ENCODE measurements around the gene ACAD8. TPM values are rescaled to one million over a fixed set of nuclear protein-coding genes. Genes with fewer than 3 reads are reported as not detected.

The ACAD8 gene
- total RNA-seq, 1 experiment from 2014 or later: 18.9 TPM

DNA sequence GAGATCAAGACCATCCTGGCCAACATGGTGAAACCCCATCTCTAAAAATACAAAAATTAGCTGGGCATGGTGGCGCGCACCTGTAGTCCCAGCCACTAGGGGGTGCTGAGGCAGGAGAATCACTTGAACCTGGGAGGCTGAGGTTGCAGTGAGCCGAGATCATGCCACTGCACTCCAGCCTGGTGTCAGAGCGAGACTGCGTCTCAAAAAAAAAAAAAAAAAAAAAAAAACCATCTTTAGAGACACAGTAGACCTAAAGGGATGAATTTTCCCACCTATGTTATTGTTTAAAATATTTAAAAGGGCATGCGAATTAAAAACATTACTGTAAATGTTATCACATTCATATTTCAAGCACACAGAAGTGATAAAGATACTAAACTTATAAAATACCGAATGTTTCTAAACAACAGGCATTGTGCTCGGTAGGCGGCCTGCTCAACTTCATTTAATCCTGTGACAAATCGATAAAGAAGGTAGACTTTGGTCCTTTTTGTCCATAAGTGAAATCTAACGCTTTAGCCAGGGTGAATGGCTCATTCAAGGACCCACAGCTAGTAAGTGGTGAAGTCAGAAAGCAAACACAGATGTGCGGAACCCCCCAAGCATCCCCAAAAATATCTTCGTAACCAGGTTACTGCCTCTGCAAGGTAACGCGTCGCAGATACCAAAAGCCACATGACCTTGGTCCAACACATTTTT lies 45.7 kb upstream of the ACAD8 start:
- CTCF ChIA-PET: interaction anchor here (0.6 to 1.7 kb wide), 10 partner anchors 9 to 442 kb away, joined by 3 to 12 read pairs (median 4); partner anchors contain the start of gene NCAPD3
- Mint-ChIP-seq H3K9me3 (ENCODE audit: unreplicated experiment) (no peaks in the 10 kb centered on the region), H3K4me3 (ENCODE audit: unreplicated experiment) (no peak overlapping the region), H3K27me3 (ENCODE audit: insufficient read depth, unreplicated experiment) (no peaks in the 10 kb centered on the region), H3K36me3 (ENCODE audit: insufficient read depth, unreplicated experiment) (peaks cover 79% of the 10 kb centered on the region), H3K4me1 (ENCODE audit: insufficient read depth, unreplicated experiment) (peaks cover 5% of the 10 kb centered on the region), H3K27ac (ENCODE audit: low read depth, unreplicated experiment) (no peak overlapping the region)
- peak; percentile 53 for DNase-seq (ENCODE audit: unreplicated experiment)
- intact Hi-C loops (cut with micrococcal nuclease): loop anchor here (1.0 kb wide), 1 partner anchor 37 kb away; no protein-coding TSS in a partner anchor
- TF ChIP-seq, protein P1, sequence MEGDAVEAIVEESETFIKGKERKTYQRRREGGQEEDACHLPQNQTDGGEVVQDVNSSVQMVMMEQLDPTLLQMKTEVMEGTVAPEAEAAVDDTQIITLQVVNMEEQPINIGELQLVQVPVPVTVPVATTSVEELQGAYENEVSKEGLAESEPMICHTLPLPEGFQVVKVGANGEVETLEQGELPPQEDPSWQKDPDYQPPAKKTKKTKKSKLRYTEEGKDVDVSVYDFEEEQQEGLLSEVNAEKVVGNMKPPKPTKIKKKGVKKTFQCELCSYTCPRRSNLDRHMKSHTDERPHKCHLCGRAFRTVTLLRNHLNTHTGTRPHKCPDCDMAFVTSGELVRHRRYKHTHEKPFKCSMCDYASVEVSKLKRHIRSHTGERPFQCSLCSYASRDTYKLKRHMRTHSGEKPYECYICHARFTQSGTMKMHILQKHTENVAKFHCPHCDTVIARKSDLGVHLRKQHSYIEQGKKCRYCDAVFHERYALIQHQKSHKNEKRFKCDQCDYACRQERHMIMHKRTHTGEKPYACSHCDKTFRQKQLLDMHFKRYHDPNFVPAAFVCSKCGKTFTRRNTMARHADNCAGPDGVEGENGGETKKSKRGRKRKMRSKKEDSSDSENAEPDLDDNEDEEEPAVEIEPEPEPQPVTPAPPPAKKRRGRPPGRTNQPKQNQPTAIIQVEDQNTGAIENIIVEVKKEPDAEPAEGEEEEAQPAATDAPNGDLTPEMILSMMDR (IDR thresholded peaks at IDR 0.05; ENCODE audit: unreplicated experiment): peak; percentile 81
- POLR2A ChIA-PET: interaction anchor here (0.7 to 6.9 kb wide), 3 partner anchors 17 to 46 kb away, joined by 3 to 35 read pairs (median 3); partner anchors contain the start of genes ACAD8, NCAPD3, THYN1 and VPS26B
- BruUV-seq (replicated peaks): no TSS peak

DNA sequence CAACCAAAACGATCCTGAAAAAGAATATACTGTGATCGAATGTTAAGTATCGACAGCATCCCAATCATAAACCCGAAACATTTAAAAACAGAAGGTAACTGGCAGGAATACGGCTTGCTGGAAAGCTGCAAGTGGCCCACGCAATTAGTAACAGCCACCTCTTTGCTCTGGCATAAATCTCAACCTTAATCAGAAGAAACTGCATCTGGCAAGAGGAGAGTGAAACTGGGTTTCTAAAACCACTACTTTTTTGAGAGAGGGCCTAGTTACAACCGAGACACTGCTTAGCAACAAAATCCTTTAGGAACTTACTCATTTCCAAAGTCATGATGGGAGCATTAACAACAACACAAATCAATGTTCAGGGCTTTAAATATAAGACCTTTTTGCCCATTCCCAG lies 37.5 kb upstream of the ACAD8 start:
- intact Hi-C loops (cut with micrococcal nuclease): no loop called here
- TF ChIP-seq, protein P1 (IDR thresholded peaks at IDR 0.05; ENCODE audit: unreplicated experiment): no peak
- peaks cover 10% of the 10 kb centered on the region for H3K4me1 Mint-ChIP-seq (ENCODE audit: insufficient read depth, unreplicated experiment)
- peaks cover 39% of the 10 kb centered on the region for H3K36me3 Mint-ChIP-seq (ENCODE audit: insufficient read depth, unreplicated experiment)
- POLR2A ChIA-PET: interaction anchor here (0.6 kb wide), 1 partner anchor 77 kb away, joined by 4 read pairs; no protein-coding TSS in a partner anchor
- H3K4me3 Mint-ChIP-seq (ENCODE audit: unreplicated experiment): no peak overlapping the region
- H3K27me3 Mint-ChIP-seq (ENCODE audit: insufficient read depth, unreplicated experiment): no peaks in the 10 kb centered on the region
- no peak overlapping the region for H3K27ac Mint-ChIP-seq (ENCODE audit: low read depth, unreplicated experiment)
- CTCF ChIA-PET: no interaction called here
- BruUV-seq (replicated peaks): no TSS peak
- H3K9me3 Mint-ChIP-seq (ENCODE audit: unreplicated experiment): no peaks in the 10 kb centered on the region
- no peak for DNase-seq (ENCODE audit: unreplicated experiment)

DNA sequence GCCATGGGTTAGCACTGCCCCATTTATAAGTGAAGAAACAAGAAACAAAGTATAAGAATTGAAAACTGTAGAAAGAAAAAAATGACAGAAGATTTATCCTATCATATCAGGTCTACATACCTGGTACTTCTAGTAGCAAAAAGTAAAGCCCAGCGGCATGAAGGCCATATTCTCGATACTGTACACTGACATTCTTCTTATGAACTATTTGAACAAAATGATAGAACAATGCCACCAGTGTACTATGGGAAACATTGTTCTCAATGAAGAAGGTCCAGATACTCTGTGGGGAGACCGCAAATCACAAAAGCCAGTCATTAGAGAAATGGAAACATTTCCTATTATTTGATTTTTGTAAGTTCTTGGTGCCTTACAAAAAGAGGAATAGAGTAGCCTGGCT lies 36.6 kb upstream of the ACAD8 start:
- BruUV-seq (replicated peaks): no TSS peak
- ChIA-PET CTCF (no interaction called here), POLR2A (no interaction called here)
- no peak for DNase-seq (ENCODE audit: unreplicated experiment)
- peaks cover 11% of the 10 kb centered on the region for H3K4me1 Mint-ChIP-seq (ENCODE audit: insufficient read depth, unreplicated experiment)
- H3K27me3 Mint-ChIP-seq (ENCODE audit: insufficient read depth, unreplicated experiment): no peaks in the 10 kb centered on the region
- H3K9me3 Mint-ChIP-seq (ENCODE audit: unreplicated experiment): no peaks in the 10 kb centered on the region
- H3K27ac Mint-ChIP-seq (ENCODE audit: low read depth, unreplicated experiment): no peak overlapping the region
- intact Hi-C loops (cut with micrococcal nuclease): no loop called here
- H3K4me3 Mint-ChIP-seq (ENCODE audit: unreplicated experiment): no peak overlapping the region
- H3K36me3 Mint-ChIP-seq (ENCODE audit: insufficient read depth, unreplicated experiment): peaks cover 31% of the 10 kb centered on the region
- TF ChIP-seq, protein P1 (IDR thresholded peaks at IDR 0.05; ENCODE audit: unreplicated experiment): no peak

DNA sequence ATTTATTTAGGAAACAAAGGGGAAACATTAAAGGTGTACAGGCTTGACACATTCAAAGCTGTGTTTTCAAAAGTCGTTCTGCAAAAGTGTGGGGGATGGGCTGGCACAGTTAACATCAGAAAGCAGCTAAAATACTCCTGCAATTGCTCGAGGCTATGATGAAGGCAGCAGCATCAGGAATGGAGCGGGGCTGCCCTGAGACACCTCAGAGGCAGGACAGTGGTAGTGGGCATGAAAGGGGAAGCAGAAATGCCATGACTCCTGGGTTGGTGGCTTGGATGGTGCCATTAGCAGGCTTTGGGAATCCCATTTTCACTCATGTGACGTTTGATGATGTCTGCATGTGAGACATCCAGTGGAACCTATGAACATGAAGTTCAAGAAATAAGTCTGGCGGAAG lies 30.2 kb upstream of the ACAD8 start:
- TF ChIP-seq, protein P1 (IDR thresholded peaks at IDR 0.05; ENCODE audit: unreplicated experiment): no peak
- BruUV-seq (replicated peaks): TSS peak; percentile 26
- peak; percentile 14 for DNase-seq (ENCODE audit: unreplicated experiment)
- ChIA-PET POLR2A (interaction anchor here (0.6 to 4.9 kb wide), 6 partner anchors 11 to 267 kb away, joined by 3 to 52 read pairs (median 4); partner anchors contain the start of genes ACAD8 and THYN1), CTCF (interaction anchor here (0.7 to 1.2 kb wide), 2 partner anchors 16 kb away, joined by 4 read pairs; no protein-coding TSS in a partner anchor)
- Mint-ChIP-seq H3K9me3 (ENCODE audit: unreplicated experiment) (no peaks in the 10 kb centered on the region), H3K27me3 (ENCODE audit: insufficient read depth, unreplicated experiment) (no peaks in the 10 kb centered on the region), H3K4me3 (ENCODE audit: unreplicated experiment) (peak overlapping the region; percentile 93), H3K27ac (ENCODE audit: low read depth, unreplicated experiment) (peak overlapping the region; percentile 93), H3K4me1 (ENCODE audit: insufficient read depth, unreplicated experiment) (peaks cover 41% of the 10 kb centered on the region), H3K36me3 (ENCODE audit: insufficient read depth, unreplicated experiment) (peaks cover 14% of the 10 kb centered on the region)
- intact Hi-C loops (cut with micrococcal nuclease): no loop called here
